Activated gamma-delta T cell treated with Interleukin-2 at 50 U/mL for 16 hours (primary cell): ENCODE measurements around the gene CHCHD6.

Experiments
- DNase-seq: peaks from one replicate; pipeline ENCODE4 v3.0.0-alpha.2; 2020

CHCHD6 gene, protein sequence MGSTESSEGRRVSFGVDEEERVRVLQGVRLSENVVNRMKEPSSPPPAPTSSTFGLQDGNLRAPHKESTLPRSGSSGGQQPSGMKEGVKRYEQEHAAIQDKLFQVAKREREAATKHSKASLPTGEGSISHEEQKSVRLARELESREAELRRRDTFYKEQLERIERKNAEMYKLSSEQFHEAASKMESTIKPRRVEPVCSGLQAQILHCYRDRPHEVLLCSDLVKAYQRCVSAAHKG

DNA sequence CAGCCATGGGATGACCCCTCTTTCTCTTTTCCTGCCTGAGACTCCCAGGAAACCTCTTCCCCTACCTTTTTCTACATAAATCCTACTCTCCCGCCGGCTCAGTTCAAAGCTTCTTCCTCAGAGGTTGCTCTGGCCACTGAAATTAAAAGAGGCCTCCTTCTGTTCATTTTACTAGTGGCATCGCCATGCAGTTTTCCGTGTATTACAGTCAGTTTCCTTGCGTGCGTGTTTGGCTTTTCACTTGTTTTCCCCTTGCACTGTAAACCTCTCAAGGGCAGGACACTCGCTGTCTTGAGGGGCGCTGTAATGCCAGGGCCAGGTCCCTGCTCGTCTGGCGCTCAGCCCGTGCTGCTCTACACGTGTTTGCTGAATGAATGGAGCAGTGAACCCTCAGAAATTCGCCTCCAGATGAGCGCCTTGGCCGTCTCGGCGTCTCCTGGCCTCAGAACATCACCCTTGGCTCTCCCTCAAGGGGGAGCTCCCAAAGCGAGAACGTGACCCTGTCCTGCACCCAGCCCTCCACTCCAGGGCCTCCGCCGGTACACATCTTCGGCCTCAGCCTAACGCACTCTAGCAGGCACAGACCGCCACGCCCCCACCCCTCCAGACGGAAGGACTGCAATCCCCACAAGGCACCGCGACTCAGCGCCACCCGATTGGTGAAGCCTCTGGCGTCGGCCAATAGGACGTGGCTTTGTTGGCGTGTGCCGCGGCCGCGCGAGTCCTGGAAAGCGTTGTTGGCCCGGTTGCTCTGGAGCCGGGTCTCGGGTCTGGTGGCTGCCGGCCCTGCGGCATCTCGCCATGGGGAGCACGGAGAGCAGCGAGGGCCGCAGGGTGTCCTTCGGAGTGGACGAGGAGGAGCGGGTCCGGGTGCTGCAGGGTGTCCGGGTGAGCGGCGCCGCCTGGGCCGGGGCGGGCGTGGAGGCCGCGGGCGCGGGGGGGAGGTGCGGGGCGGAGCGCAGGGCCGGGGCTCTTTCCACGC is at the start of gene CHCHD6:
CHCHD6 (plus strand) TSS at position 729 of the 982 bp plus-strand sequence; CDS start at position 802, 73 bp downstream.
- DNase-seq: peak; percentile 96

DNA sequence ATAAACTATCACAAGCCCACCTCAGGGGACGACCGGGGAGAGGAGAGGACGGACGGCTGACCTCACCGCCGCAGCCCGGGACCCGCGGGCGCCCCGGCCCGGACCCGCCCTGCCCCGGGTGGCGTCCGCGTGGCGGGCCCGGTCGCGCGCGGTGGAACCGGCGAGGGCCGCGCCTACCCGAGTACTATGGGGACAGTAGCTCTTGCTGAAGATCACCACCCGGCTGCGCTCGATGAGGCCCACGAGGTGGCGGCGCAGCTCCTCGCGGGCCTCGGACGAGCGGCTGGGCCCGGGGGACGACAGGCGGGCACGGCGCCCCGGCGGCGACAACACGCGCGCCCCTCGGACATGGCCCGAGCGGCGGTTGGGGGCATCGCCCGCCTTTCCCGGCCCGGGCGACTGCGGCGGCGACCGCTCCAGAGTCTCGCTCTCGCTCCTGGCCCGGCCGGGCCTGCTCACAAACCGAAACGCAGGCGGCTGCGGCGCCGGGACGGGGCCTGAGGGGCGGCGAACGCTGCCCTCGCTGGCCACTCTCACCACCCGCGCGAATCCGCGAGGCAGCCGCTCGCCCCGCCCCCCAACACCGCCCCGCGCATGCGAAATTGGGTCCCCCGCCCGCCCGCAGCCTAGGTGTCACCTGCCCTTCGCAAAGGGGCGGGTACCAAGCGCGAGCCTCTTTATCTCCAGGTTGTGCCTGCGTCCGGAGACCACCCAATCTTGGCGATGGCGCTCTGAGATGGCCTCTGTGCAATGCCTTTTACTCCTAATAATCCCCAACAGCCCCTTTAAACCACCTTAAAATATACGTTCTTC is 49.3 kb upstream of the CHCHD6 start, which contains the start of gene TXNRD3:
TXNRD3 (minus strand) TSS at position 554 of the 813 bp plus-strand sequence.
- peak; percentile 76 for DNase-seq

DNA sequence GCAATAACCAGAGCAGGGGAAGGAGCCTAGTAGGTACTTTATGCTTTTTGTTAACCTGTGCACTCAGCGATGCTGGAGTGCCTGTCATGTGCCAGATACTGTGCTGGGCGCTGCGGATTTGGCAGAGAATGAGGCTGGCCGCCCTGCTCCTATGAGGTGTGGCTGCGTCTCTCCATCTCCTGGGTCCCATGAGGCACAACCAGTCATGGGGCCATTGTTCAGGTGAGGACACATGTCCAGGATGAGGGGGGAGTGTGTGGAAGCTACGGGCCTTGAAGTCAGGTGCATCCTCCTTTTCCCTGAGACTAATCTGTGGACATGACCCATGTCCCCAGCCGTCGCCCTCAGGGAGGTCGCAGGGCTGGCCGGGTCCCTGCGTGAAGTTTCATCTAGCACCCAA is 48.2 kb upstream of the CHCHD6 start:
- DNase-seq: no peak

DNA sequence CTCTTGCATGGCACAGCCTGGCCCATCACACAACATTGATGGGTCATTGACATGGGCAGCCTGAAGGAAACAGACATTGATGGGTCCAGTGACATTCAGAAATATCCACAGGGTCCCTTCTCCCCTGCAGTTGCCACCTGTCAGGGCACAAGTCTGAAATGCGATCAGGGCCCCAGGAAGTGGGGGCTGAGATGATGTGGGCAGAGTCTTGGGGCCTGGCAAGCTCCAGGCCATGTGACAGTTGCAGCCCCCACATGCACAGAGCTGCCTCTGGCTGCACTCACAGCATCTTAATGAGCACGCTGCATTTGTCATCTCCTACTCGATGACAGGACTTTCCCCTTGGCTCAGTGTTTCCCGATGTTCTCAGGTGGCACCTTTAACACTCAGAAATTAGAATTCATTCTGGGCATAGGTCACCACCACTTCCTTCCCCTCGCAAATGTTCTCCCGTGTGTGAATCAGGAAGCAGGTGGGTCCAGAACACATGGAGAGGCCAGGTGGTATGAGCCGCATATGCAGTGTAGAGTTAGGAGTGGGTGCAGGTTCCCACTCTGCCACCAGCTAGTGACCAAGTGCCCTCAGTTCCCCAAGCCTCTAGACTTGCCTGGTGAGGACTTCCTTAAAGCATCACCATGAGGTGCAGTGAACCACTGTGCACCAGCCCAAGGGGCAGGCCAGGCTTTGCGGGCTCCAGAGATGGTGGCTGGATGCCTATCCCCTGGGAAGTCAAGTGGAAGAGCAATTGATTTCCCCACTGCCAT is 47.5 kb upstream of the CHCHD6 start:
- no peak for DNase-seq

DNA sequence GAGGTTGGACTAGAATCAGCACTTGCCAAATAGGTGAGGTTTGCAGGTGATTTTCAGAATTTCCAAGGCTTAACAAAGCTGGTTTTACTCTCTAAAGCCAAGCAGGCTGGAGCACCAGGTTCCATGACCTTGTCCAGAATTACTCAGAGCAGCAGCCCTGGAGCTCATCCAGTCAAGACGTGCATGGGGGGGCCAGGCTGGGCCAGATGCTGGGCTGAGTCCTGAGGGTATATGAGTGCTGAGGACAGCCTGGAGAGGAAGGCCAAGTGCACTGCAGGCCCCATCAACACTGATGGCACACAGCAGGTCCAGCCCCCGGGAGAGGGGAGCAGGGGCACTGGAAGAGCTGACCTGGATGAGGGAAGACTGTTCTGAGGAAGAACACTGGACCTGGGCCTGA is 46.1 kb upstream of the CHCHD6 start:
- DNase-seq: no peak

DNA sequence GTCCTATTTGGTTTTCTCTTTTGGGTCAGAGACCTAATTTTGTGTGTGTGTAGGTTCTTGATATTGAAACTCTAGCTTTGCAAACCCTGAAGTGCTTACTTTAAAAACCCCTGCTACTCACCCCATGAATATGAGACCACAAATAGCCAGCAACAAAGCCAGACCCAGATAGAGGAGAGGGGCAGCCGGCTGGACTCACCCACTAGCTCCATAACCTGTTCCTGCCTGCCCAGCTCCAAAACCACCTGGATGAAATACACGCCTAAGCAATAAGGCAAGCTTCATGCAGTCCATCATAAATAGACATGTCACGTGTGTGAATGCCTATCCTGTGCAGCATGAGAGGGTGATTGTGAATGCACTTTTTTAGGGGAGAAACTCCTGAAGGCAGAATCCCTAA is 45.5 kb upstream of the CHCHD6 start:
- no peak for DNase-seq

DNA sequence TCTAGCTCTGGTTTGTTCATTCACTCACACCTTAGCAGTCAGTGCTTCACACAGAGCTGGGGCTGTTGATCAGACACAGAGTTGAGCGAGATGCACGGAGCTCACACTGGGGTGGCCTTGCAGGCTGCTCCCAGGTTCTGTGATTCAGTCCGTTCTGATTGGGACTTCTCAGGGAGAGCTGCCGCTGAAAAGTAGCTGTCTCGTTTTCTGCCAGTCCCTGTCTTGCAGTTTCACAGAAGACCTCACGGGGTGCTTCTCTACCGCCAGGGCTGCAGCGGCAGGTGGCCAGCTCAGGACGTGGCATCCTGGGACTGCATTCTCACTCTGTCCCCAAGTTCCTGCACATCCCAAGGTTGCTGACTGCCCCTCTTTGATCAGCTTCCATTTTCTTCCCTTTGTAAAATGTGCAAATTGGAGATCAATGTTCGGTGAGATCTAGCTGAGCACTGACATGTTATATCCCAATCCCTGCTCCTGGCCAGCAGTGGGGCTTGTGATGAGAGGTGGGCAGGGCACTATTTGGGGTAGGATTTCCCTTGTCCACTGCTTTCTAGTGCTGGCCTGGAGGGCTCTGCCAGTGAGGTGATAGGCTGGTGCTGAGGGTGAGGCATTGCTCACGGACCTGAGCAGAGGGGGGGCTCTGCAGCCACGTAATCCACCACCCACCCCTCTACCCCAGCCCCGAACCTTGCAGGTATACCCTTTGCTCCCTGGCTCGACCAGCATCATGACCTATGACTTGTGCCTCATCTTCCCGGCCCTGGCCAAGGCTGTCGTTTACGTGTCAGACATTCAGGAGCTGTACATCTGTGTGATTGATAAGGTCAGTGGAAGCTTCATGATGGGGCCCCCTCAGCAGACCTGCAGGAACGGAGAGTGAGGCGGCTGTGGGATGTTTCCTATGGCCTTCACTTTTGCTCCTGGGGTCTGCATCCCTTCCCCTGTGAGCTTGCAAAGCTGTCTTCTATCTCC is 43.8 kb upstream of the CHCHD6 start:
- DNase-seq: no peak

DNA sequence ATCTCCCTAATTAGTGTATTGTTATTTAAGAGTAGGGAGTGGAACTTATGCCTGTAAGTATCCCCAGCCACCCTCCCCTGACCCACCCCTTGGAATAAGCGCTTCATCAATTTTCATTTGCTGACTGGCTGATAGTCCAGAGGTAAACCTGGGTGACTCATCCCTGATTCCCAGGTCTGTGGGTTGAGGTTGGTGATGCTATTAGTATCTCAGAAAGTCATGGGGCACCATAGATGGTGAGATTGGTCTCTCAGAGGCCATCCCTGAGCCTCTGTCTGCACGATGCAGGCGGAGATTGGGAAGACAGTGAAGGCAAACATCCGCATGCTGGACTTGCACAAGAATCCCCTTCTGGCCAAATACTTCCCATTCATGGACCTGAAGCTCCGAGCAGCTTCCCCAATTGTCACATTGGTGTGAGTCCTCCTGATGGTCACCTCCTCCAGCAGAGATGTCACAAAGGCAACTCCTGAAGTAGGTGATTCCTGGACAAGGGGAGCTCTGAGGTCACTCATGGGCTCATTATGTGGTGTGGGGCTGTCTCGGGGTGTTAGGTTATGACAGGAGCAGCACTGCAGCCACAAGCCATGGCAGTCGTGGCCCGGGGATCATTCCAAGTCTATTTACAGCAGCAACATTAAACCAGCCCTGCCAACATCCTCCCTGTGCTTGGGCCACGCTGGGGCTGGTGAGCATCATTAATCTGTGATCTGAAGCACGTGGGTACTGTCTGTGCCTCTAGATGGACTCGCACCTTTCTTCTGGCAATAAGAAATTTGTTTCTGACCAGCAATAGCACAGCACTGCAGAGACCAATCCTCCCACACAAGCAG is 42.3 kb upstream of the CHCHD6 start:
- DNase-seq: no peak

DNA sequence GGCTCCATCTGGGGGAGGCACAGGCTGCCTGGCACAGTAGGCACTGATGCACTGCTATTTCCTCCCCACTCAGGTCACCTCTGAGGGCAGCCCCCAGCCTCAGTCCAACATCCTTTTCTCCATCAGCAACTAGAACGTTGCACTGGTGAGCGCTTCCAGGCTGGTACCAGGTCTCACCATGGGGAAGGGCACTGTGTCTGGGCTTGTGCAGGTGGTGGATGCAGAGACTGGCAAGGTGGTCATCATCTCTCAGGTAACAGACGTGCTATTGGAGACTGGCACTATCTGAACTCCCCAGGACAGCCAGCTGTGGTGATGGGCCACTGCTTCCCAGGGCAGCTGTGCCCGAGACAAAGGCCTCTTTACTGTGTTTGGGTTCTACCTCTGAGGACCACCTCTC is 40.8 kb upstream of the CHCHD6 start:
- no peak for DNase-seq

DNA sequence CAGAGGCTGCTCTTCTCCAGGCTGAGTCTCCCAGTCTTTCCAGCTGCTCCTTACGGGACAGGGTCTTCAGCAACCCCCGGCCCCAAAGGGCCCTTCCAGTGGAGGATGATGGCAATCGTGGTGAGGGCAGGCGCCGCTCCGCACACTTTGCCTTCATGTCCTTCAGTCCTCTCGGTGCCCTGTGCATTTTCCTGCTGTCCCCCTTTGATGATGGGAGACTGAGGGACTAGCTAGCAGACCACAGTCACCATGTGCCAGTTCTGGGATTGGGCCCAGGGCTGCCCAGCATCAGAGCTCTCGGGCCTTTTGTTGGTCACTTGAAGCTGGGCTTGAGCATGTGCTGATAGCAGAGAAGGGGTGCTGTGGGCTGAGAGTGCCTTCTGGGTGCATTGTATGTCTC is 40.3 kb upstream of the CHCHD6 start:
- no peak for DNase-seq

DNA sequence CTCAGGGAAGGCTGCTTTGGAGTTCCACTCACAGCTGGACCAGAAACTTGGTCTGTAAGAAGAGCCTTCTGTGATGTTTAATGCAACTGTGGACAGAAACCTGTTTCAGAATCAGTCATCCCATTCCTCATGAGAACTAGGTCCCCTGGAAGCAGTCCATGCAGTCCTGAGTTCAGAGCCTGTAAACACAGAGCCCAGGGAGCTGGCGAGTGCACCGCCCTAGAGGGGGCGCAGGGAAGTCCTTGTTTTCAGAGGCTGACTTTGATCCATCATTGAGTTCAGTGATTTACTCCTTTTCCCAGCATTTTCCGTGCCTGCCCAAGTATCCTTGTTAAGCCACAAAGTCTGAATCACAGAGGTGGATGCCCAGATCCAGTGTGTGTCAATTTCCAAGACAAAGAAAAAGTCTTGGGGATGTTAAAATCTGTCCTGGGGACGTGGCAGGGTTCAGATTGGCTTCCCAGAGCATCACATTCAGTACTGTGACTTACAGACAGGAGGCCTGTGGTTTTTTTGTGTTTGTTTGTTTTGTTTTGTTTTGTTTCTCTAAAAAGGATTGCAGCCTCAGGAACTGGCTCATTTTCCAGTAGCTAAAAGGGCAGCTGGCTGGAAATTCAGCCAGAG is 39.3 kb upstream of the CHCHD6 start:
- DNase-seq: no peak

DNA sequence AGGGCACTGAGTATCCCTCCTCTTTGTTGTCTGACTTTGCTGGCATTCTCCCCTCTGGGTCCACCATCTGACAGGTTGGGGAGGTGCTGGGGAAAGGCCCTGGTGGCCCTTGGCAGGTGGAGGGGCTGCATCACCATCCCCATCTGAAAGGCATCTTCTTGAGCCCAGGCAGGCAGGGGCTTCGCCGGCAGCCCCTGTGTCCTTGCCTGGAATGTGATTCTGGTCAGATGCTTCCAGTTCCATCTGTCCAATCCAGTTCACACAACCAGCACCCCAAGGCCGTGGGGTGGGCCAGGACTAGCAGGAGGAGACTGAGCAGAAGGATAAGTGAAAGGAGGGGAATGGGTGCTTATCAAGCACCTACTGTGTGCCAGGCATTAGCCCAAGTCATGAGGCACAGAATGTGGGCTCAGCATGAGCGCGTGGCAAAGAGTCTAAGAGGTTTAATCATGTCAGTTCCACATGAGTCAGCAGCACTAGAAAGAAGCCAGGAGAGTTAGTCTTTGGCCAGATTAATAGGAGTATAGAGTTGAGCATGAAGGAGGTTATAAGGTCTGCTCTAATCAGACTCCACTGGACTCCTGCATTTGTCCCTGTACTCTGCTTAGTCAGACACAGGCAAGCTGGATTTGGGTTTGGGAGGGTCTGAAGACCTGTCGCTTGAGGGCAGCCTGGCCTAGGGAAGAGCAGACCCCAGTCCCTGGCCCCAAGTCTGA is 38.7 kb upstream of the CHCHD6 start:
- DNase-seq: no peak

DNA sequence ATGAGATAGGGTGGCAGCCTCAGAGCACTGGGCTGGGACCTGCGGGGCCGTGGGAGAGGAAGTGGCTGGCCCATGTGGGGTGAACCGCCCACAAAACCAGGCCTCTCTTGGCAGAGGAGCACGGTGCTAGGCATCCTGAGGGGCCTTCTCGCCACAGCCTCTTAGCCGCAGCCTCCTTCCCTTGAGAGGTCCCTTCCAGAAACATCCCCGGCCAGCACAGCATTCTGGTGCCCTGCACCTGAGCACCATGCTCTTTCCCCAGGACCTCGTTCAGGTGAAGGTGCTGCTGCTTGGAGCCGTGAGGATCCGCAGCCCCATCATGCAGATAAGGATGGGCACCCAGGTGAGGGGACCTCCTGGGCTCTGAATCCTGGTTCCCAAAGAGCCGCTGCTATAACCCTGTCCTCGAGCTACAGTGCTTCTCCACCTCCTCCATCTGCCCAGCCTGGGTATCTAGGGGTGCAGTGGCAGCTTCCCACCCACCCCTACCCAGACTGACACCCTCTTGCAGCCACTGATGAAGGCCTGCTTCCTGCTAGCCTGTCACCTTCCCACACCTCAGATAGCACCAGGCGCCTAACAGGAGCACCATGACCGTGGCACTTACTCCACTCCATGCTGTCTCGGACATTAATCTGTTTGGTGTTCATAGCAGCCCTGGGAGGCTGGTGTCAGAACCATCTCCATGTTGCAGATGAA is 37.9 kb upstream of the CHCHD6 start:
- no peak for DNase-seq

DNA sequence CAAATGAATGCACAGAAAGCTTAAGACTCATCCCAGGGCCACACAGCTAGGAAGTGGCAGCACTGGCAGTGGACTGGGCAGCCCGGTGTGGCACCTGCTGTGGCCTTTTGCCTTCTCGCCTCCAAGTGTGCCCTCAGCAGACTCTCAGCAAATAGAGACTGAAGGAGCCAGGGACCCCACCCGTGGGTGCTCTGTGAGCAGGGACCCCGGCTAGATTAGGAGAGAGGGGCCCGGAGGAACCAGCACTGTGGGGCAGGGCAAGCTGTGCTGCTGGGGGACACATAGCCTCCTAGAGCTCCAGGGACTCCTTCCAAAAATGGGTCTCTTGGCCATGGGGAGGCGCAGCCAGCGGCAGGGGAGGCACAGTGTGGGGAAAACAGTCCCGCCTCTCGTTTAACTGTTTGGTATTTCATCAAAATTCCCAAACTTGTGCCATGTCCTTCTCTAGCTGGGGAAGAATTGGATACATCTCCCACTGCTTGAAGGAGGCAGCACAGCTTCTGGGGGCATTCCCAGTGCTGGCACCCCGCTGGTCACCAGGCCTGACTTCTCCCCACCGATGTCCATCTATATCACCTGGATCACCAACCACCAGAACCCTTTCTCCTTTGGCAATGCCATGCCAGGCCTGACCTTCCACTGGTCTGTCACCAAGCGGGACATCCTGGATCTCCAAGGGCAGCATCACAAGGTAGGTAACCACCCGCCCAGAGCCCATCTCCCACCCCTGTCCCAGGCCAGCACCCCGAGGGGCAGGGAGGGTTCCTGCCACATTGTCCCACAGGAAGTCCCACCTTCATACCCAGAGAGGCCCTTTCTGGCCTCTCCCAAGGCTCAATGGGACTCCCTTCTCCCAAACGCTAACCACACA is 37.1 kb upstream of the CHCHD6 start:
- no peak for DNase-seq

DNA sequence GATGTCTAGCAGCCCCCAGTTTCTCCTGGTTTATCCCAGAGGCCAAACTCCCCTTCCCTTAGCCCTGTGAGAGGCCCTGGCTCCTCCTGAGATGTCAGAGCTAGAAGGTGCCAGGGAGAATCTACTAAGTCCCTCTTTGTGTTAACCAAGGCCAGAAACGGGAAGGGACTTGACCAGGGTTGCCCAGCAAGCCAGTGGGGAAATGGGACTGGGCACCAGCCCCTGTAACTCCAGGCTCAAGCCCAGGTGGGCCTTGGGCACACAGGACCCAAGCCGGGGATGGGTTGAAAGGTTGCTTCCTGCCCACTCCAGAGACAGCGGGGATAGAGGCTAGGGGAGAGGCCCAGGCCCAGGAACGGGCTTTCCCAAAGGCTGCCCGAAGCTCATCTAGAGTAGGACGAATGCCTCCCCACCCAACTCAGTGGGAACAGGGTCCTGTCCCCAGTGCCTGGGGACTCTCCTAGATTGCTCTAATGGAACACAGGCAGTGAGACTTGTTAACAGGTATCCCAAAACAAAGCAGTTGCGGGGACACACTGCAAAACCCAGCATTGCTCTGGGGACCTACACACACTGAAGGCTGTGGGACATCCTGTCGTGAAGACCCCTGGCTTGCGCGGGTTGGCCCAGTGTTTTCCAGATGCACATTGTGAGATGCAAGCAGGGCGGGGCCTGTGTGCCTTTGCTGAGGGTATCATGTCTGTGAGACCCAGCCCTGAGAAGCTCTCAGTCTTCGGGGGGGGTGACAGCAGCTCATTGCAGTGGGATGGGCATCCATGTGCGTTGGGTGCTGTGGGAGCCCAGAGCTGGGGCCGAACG is 36.2 kb upstream of the CHCHD6 start:
- DNase-seq: no peak
